ENCODE data around the gene SLC9A7.

GRCh38 chrX:46735622-46736021 lies 23.3 kb downstream of the SLC9A7 start:
- TF ChIP-seq REST (IDR thresholded peaks at IDR 0.05; ENCODE audit: insufficient read depth in 1 of 2, low read depth in 2 of 2, low read length in 2 of 2) (no peak), TAF1 (IDR thresholded peaks at IDR 0.05; ENCODE audit: borderline replicate concordance, insufficient read depth, low read length) (no peak), POLR2AphosphoS5 (IDR thresholded peaks at IDR 0.05; ENCODE audit: low read depth, low read length) (no peak), SIN3A (IDR thresholded peaks at IDR 0.05; ENCODE audit: borderline replicate concordance, insufficient read depth, low read length) (no peak)
